SH-SY5Y (cell line): Measurements from ENCODE around the gene WNT3A.

Experiments used
- GATA2 ChIP-seq: IDR thresholded peaks from 2 replicates; pipeline ENCODE4 v1.6.1; 2011; ENCODE audit warnings: mild to moderate bottlenecking, low read depth, low read length
- GATA3 ChIP-seq: IDR thresholded peaks from 2 replicates; pipeline ENCODE4 v1.6.1; 2011; ENCODE audit warnings: low read depth, mild to moderate bottlenecking, low read length, moderate library complexity

DNA sequence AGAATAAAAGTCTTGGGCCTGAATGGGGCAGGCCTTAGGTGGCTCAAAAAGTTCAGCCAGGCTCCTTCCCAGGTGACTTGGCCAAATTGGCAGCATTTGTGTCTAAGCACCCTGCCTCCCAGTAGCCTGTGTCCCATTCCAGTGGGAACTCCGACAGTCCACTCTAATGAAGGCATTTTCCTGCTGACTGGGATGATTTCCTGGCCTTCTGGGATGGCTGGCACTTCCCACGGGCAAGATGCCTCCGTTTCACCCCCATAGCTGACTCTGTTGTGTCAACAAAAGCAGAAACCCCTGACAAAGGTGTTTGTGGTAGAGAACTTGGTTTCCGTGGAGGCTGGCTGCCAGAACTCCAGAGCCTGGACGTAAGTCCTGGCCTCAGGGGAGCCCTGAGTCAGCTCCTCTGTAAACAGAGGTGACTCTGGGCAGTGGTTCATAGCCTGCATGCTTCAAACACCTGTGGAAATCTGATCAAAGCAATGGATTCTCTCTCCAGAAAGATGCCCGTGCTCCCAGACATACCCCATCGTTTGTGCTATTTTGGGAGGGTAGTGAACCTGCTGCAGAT lies 36.6 kb downstream of the WNT3A start:
- TF ChIP-seq GATA3 = no peak
- TF ChIP-seq GATA2 = no peak
